HG03439 (cell line): ENCODE results near the gene ARHGEF1.

ENCODE experiments used
- ATAC-seq: cut with Tn5 transposase; IDR thresholded peaks from one replicate; pipeline ENCODE4 v1.9.1; 2021; ENCODE audit warnings: mild to moderate bottlenecking, moderate library complexity; ENCODE audit not compliant: unreplicated experiment

Gene ARHGEF1

GRCh38 chr19:41882568-41883462, at the start of gene ARHGEF1:
Gene ARHGEF1, plus strand, starts transcription at chr19:41883184. Its CDS starts 4,899 bp downstream, at chr19:41888083.
- no peak for ATAC-seq

DNA sequence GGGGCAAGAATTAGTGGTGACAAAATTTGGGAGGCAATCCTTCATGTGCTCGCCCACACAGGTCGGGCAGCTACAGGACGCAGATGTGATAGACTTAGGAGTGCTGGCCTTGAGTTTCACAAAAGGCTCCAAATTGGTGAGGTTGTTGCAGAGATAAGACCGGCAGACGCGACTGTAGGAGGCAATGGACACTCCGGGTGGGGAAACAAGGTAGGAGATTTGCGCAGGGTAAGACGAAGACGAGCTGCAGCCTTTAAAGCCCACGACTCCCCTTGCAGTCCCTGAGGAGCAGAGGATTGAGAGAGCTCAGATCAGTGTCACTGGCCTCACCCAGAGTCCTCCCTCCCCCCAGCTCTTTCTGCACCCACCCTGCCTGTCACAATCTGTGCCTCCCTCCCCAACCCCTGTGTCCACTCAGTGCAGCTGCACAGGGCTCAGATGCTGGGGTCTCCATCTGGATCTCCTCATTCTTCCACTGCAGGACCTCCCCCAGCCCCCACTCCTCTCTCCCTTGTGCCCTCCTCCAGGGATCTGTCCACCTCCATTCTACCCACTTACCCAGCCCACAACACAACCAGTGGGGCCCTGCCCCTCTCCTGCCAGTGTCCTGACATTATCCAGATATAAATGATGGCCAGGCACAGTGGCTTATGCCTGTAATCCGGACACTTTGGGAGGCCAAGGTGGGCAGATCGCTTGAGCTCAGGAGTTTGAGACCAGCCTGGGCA, 44.8 kb upstream of the ARHGEF1 start:
- no peak for ATAC-seq

DNA sequence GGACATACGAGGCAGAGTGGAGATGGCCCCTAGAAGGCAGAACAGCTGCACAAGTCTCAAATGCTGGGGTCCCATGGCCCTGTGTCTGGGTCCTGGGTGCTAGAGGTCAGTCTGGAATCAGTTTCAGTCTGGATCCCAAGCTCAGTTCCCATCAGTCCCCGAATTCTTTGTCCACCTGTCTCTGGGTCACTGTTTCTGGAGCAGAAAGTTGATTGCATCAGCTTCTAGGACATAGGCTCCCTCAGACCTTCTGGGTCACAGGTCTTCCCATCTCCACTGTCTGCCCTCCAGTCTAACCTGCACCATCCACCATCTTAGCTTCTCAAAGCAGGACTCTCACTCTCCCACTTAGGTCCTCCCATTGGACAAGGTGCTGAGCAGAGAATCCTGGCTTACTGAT, 43.8 kb upstream of the ARHGEF1 start:
- ATAC-seq = no peak

DNA sequence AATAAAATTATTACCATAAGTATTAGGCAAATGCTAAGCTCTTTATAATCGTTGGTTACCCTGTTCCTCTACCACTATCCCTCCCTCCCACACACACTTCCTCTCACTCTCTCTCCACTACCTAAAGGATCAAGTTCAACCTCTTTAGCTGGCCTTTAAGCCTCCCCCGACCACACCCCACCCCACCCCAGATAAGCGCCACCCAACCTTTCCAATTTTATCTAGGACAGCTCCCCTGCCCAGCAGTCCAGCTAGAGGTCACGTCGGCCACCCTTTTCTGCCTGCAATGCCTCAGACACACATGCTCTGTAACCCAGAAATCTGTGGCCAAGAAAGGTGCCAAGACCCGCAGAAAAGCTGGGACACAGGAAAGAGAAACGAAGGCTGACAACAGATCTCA, 39.6 kb upstream of the ARHGEF1 start:
- no peak for ATAC-seq

DNA sequence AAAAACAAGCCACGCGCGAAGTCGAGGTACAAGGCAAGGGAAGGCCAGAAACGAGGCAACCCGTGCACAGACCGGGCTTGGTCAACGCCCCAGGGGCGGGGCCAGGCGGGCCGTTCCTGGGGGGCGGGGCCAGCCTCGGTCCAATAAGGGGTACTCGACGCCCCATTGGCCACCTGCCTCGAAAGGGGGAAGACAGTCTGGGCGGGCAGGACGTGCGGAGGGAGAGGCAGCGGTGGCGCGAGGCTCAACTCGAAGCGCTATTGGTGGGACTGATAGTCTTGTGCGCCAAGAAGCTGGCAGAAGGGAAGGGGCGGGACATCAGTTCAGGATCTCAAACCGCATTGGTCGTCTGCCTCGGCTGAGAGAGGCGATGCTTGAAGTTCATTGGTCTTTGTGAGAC, 38.4 kb upstream of the ARHGEF1 start, which contains the start of gene LYPD4:
Gene LYPD4, minus strand, starts transcription at position 83 of the 400 bp plus-strand sequence. CDS start 5,398 bp downstream, outside the sequence.
- ATAC-seq = no peak

DNA sequence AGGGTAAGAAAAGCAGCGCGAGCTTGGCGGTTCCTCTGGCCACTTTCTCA, 38.2 kb upstream of the ARHGEF1 start, which contains the start of gene DMRTC2:
Gene DMRTC2, plus strand, starts transcription at position 42 of the 50 bp plus-strand sequence. CDS start 2,387 bp downstream, outside the sequence.
- ATAC-seq = no peak

- no peak for ATAC-seq
Observed at GRCh38 chr19:41845051-41845590, 37.9 kb upstream of the ARHGEF1 start.

DNA sequence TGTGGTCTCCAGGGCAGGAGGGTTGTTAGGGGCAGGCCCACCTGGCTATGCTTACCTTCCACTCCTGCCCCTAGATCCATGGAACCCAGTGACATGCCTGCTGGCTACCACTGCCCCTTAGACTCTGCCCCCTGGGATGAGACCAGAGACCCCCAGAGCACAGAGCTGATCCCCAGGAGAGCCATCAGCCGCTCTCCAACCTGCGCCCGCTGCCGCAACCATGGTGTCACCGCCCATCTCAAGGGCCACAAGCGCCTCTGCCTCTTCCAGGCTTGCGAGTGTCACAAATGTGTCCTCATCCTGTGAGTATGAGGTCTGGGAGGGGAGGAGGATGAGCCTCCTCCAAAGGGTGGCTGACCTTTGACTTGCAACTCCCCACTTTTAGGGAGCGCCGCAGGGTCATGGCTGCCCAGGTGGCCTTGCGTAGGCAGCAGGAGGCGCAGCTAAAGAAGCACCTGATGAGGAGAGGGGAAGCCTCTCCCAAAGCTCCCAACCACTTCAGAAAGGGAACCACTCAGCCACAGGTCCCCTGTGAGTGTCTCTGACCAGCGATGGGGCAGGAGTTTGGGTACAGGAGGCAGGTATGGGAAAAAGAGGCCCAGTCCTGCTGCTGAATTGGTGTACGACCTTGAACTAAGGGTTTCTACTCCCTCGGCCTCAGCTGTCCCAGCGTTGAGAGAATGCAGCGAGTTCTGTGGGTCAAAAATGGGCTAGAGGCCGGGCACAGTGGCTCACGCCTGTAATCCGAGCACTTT, 35.5 kb upstream of the ARHGEF1 start:
- no peak for ATAC-seq

- ATAC-seq = no peak
Observed at GRCh38 chr19:41848666-41849065, 34.3 kb upstream of the ARHGEF1 start.

DNA sequence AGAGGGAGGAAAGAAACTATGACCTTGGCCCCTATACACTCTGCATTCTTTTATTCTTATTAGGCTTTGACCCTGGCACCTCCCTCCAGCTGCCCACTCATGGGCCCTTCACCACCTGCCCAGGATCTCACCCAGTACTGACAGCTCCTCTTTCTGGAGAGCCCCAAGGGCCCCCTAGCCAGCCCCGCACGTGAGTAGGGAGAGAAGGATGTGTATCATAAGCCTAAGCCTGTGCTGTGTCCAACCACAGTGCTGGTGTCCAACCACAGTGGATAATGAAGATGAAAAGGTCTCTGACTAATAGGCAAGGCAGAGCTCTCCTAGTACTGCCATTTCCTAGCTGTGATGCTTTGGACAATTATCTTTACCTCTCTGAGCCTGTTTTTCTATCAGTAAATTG, 33.9 kb upstream of the ARHGEF1 start:
- ATAC-seq = no peak

- no peak for ATAC-seq
Observed at GRCh38 chr19:41850381-41850780, 32.6 kb upstream of the ARHGEF1 start.

- no peak for ATAC-seq
Observed at GRCh38 chr19:41851456-41851855, 31.5 kb upstream of the ARHGEF1 start.

- no peak for ATAC-seq
Observed at GRCh38 chr19:41853344-41853743, 29.6 kb upstream of the ARHGEF1 start.

- ATAC-seq = no peak
Observed at GRCh38 chr19:41853768-41854167, 29.2 kb upstream of the ARHGEF1 start.

GRCh38 chr19:41859213-41859617, 23.8 kb upstream of the ARHGEF1 start:
- ATAC-seq = no peak

DNA sequence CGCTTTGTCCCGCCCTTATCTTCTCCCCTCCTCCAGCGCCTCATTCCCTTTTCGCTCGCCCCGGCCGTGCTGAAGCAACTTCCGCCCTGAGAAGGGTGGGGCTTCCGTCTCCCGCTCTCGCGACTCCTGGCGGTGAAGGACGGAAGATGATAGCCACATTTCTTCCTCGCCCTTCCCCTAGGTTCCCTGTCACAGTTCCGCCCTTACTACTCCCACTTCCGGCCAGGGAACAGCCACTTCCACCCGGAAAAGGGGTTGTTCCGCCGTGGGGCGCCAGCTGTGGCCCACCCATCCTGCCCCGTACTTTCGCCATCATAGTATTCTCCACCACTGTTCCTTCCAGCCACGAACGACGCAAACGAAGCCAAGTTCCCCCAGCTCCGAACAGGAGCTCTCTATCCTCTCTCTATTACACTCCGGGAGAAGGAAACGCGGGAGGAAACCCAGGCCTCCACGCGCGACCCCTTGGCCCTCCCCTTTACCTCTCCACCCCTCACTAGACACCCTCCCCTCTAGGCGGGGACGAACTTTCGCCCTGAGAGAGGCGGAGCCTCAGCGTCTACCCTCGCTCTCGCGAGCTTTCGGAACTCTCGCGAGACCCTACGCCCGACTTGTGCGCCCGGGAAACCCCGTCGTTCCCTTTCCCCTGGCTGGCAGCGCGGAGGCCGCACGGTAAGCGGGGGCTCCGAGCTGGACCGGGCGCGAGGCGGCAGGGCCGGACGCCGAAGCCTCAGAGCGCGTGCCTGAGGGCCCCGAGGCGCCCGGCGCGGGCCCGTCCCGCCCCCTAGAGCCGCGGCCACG, 23.2 kb upstream of the ARHGEF1 start, which contains the start of gene RPS19:
Gene RPS19, plus strand, starts transcription at position 638 of the 801 bp plus-strand sequence. CDS start 520 bp downstream, outside the sequence.
- ATAC-seq = peak; percentile 82

DNA sequence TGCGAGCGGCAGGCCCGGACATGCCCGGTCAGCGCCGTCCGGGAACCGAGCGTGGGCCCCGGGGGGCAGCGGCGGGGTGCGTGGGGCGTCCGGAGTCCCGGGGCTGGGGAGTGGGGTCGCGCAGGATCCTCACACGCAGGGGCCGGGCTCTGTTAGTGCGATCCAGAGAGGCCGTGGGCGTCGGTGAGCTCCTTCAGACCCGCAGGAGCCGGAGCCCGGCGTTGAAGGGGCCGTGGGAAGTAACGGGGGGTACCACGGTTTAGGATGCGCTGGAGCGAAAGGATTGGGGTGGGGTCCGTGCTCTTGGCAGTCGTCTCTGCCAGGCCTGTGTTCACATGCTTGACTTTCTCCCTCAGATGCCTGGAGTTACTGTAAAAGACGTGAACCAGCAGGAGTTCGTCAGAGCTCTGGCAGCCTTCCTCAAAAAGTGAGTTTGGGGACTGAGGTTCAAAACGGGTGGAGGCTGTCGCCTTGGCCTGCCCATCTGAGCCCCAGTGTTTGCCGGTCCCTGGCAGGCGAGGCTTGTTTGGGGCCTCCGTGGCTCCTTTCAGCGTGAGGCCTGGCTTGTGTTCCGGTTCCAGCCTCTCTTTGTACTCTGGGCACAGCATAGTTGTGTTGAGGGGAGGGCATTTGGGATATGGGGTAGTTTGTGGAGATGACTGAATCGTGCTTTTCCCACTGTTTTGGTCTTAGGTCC, 22.4 kb upstream of the ARHGEF1 start:
- ATAC-seq = no peak

DNA sequence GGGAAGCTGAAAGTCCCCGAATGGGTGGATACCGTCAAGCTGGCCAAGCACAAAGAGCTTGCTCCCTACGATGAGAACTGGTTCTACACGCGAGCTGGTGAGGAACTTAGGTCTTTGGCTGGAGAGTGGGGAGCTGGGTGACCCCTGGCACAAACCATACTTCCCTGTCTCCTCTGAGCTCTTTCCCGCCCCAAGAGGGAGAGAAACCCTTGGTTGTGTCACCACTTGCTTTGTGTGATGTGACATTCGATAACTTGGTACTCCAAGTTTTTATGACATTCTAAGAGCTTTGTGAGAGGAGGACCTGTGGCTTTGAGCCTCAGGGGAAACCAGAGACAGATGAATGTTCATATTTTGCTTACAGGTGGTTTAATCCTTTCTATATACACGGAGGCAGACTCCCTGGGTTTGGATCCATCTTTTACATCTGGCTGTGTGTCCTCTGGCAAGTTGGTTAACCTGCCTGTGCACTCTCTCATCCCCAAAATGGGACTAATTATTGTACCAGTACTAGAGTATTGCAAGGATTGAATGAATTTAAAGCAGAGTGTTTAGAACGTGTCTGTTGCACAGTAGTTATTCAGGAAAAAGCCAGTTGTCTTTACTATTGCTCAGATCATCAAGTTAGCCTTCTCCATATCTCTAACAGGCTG, 21.7 kb upstream of the ARHGEF1 start:
- no peak for ATAC-seq

DNA sequence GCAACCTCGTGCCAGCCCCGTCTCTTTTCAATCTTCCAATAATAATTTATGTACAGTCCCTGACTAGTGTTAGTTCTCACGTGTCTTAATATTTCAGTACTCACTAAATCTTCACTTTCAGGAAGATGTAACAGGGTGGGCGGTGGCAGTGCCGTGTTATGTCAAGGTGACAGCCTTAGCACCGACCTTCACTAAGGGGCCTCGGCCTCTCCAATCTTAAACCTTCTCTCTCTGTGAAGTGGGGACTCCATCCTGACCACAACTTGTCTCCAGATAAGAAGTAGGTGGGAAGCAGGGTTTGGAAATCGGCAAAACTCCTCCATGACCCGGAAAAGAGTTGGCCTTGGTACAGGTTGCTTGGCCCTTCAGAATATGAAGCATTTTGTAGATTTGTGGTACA, 21.1 kb upstream of the ARHGEF1 start:
- ATAC-seq = no peak
